CD8-positive, alpha-beta memory T cell (primary cell): ENCODE data around the gene UCP2. TPM values are rescaled to one million over a fixed set of nuclear protein-coding genes. Genes with fewer than 3 reads are reported as not detected.

Source experiments
- CTCF ChIA-PET: fragments of 350-600 bp; sonication (Branson Sonifier 250); formaldehyde crosslinking; loops from one replicate; lab custom pipeline; 2021; ENCODE audit warnings: antibody characterized with exemption; lab: Charles Lee
- POLR2A ChIA-PET: fragments of 350-600 bp; sonication (Branson Sonifier 250); formaldehyde crosslinking; loops from one replicate; lab custom pipeline; 2021; ENCODE audit warnings: antibody characterized with exemption; lab: Charles Lee
- DNase-seq, 5 donors: peaks; one replicate each; pipeline versions ENCODE4 v3.0.0 to v3.0.0-alpha.2; 2020 to 2022; ENCODE audit warnings: mixed read lengths in 1 of 5
- H3K27ac ChIP-seq: one replicate; pipeline ENCODE4 v1.7.0; 2013; ENCODE audit warnings: low read depth, mild to moderate bottlenecking, low read length, moderate library complexity
- H3K27me3 ChIP-seq: 2 replicates; pipeline ENCODE4 v1.7.0; 2013; ENCODE audit warnings: low read length, mild to moderate bottlenecking; ENCODE audit not compliant: insufficient read depth, poor library complexity, severe bottlenecking
- H3K36me3 ChIP-seq: 2 replicates; pipeline ENCODE4 v1.7.0; 2013; ENCODE audit warnings: mild to moderate bottlenecking, low read length, moderate library complexity; ENCODE audit not compliant: insufficient read depth
- H3K4me1 ChIP-seq: 2 replicates; pipeline ENCODE4 v1.7.0; 2013; ENCODE audit warnings: mild to moderate bottlenecking, low read length, moderate library complexity; ENCODE audit not compliant: insufficient read depth
- H3K4me3 ChIP-seq: 2 replicates; pipeline ENCODE4 v1.7.0; 2013; ENCODE audit warnings: mild to moderate bottlenecking, low read length
- H3K9me3 ChIP-seq: 2 replicates; pipeline ENCODE4 v1.7.0; 2013; ENCODE audit warnings: mild to moderate bottlenecking, low read length
- H3K27ac Mint-ChIP-seq, 8 donors: one replicate each; pipeline ENCODE4 v1.8.0; 2020 to 2021; ENCODE audit warnings: mixed read lengths in 8 of 8, mild to moderate bottlenecking in 6 of 8, inconsistent platforms in 3 of 8, moderate library complexity in 3 of 8
- H3K27me3 Mint-ChIP-seq, 2 donors: one replicate each; pipeline ENCODE4 v1.8.0; 2020 to 2021; ENCODE audit warnings: mixed read lengths in 2 of 2, mild to moderate bottlenecking in 1 of 2, moderate library complexity in 1 of 2
- H3K36me3 Mint-ChIP-seq, 3 donors: one replicate each; pipeline ENCODE4 v1.8.0; 2020 to 2021; ENCODE audit warnings: mixed read lengths in 3 of 3, inconsistent platforms in 1 of 3, mild to moderate bottlenecking in 1 of 3
- H3K4me1 Mint-ChIP-seq, 3 donors: one replicate each; pipeline ENCODE4 v1.8.0; 2020 to 2021; ENCODE audit warnings: mixed read lengths in 3 of 3, inconsistent platforms in 1 of 3, mild to moderate bottlenecking in 1 of 3
- H3K4me3 Mint-ChIP-seq, 7 donors: one replicate each; pipeline ENCODE4 v1.8.0; 2020 to 2021; ENCODE audit warnings: mixed read lengths in 7 of 7, mild to moderate bottlenecking in 6 of 7, moderate library complexity in 4 of 7, inconsistent platforms in 2 of 7
- H3K9me3 Mint-ChIP-seq, 5 donors: one replicate each; pipeline ENCODE4 v1.8.0; 2020 to 2022; ENCODE audit warnings: mixed read lengths in 5 of 5, mild to moderate bottlenecking in 3 of 5, moderate library complexity in 2 of 5, inconsistent platforms in 1 of 5
- polyA plus RNA-seq: library from polyadenylated mRNA; unstranded; fragments of 300-500 nt; fragmentation: Illumina TruSeq; gene quantifications from one replicate; pipeline ENCODE4 v1.2.3, GENCODE V29; 2021
- total RNA-seq, 2 experiments: library from RNA; stranded (reverse); gene quantifications; one replicate each; pipeline ENCODE4 v1.2.3, GENCODE V29; 2021

UCP2 gene
- total and polyA plus RNA-seq, 3 experiments from 2014 or later: 279 to 962 (median 295) TPM

DNA sequence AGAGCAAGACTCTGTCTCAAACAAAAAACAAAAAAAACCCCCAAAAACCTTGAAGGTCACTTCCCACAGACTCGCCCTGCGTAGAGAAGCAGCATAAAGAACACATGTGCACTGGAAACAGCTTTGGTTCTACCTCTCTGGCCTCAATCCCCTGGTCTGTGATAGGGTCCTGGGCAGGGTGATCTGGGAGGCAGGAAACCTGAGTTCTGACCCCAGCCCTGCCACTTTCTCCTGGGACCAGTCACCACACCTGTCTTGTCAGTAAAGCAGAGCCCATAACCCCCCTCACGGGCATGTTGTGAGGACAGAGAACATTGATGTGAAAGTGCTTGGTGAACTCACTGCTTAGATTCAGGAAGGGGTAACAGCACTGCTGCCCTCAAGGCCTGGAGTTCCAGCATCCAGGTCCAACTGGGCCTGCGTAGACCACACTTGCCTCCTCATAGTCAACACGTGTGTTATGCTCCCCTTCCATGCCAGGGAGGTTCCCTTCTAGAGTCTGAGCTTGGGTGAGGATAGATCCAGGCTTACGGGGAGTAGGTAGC, 11.4 kb downstream of the UCP2 start:
- H3K9me3 Mint-ChIP-seq: no peaks in the 10 kb centered on the region
- peaks cover 19% of the 10 kb centered on the region for H3K36me3 ChIP-seq
- no peak overlapping the region for H3K4me3 ChIP-seq
- no peaks in the 10 kb centered on the region for H3K9me3 ChIP-seq
- H3K4me3 Mint-ChIP-seq: peak overlapping the region in 5 of 7 donors; percentile 5 to 48 (median 38)
- H3K27me3 ChIP-seq: no peaks in the 10 kb centered on the region
- H3K27ac Mint-ChIP-seq: peak overlapping the region; percentile 76 to 98 (median 94)
- H3K27me3 Mint-ChIP-seq: no peaks in the 10 kb centered on the region
- DNase-seq: peak in 1 of 5 donors; percentile 33
- CTCF ChIA-PET: interaction anchor here (1.1 to 4.3 kb wide), 4 partner anchors 10 to 200 kb away, joined by 3 to 40 read pairs (median 4); partner anchors contain the start of genes C2CD3, PPME1 and UCP2
- H3K4me1 Mint-ChIP-seq: peaks cover 79 to 91% (median 88%) of the 10 kb centered on the region in 3 donors
- H3K36me3 Mint-ChIP-seq: peaks cover 11 to 28% (median 15%) of the 10 kb centered on the region in 3 donors
- H3K4me1 ChIP-seq: peaks cover 89% of the 10 kb centered on the region
- POLR2A ChIA-PET: interaction anchor here (0.9 to 8.8 kb wide), 4 partner anchors 10 to 200 kb away, joined by 3 to 150 read pairs (median 12); partner anchors contain the start of genes C2CD3, PPME1 and UCP2
- H3K27ac ChIP-seq: no peak overlapping the region

DNA sequence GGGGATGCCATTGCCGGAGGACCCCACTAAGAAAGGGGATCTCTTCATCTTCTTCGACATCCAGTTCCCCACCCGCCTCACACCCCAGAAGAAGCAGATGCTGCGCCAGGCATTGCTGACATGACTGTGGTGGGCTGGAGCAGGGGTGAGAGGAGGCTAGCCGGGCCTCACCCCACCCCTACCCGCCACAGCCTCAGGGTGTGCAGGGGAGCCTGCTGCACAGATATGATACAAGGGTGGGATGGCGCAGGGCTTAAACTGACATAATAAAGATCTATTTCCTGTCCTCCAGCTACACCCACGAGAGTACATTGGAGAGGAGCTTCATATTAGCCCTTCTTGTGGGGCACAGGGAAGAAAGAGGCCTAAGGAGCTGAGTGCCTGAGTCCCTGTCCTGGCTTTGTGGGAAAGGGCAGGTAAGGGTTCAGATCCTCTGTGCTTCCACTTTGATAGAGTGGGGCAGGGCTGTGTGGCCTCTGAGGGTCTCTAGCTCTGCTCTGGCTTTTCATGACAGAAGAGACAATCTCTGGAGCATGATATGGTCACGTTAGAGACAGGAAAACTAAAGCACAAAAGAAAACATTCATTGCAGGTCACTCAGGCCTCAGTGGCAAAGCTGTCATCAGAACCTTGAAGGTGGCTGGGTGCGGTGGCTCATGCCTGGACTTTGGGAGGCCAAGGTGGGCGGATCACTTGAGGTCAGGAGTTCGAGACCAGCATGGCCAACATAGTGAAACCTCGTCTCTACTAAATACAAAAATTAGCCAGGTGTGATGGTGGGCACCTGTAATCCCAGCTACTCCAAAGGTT, 12.4 kb downstream of the UCP2 start:
- Mint-ChIP-seq H3K9me3 (no peaks in the 10 kb centered on the region), H3K36me3 (peaks cover 6 to 17% (median 11%) of the 10 kb centered on the region in 3 donors), H3K27ac (peak overlapping the region; percentile 76 to 98 (median 94)), H3K4me3 (peak overlapping the region in 6 of 7 donors; percentile 3 to 81 (median 58)), H3K4me1 (peaks cover 71 to 90% (median 81%) of the 10 kb centered on the region in 3 donors), H3K27me3 (no peaks in the 10 kb centered on the region)
- peaks cover 87% of the 10 kb centered on the region for H3K4me1 ChIP-seq
- CTCF ChIA-PET: interaction anchor here (1.1 to 4.3 kb wide), 5 partner anchors 11 to 201 kb away, joined by 3 to 40 read pairs (median 4); partner anchors contain the start of genes C2CD3, PPME1 and UCP2
- peak overlapping the region; percentile 26 for H3K27ac ChIP-seq
- H3K36me3 ChIP-seq: peaks cover 9% of the 10 kb centered on the region
- no peaks in the 10 kb centered on the region for H3K27me3 ChIP-seq
- peak in 4 of 5 donors; percentile 36 to 71 (median 58) for DNase-seq
- H3K9me3 ChIP-seq: no peaks in the 10 kb centered on the region
- H3K4me3 ChIP-seq: no peak overlapping the region
- POLR2A ChIA-PET: interaction anchor here (0.9 to 8.8 kb wide), 7 partner anchors 11 to 201 kb away, joined by 3 to 150 read pairs (median 4); partner anchors contain the start of genes C2CD3, PPME1 and UCP2

DNA sequence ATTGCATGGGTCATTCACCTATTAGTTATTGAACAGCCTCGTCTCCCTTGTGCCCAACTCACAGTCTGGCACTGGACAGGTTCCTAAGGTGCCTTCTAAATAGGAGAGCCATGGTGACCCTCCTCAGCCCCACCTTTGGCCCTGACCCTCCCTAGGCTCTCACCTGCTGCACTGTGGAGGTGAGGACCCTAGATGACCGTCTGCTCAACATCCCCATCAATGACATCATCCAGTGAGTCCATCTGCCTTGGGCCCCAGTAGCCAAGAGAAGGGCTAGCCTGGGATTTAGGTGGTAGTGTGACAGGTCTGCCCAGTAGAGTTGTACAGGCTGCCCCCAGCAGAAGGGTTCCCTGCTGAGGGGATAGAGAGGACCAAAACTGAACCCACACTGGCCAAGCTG, 13.6 kb downstream of the UCP2 start:
- CTCF ChIA-PET: interaction anchor here (1.1 to 4.3 kb wide), 3 partner anchors 12 to 64 kb away, joined by 3 to 40 read pairs (median 3); partner anchors contain the start of gene UCP2

DNA sequence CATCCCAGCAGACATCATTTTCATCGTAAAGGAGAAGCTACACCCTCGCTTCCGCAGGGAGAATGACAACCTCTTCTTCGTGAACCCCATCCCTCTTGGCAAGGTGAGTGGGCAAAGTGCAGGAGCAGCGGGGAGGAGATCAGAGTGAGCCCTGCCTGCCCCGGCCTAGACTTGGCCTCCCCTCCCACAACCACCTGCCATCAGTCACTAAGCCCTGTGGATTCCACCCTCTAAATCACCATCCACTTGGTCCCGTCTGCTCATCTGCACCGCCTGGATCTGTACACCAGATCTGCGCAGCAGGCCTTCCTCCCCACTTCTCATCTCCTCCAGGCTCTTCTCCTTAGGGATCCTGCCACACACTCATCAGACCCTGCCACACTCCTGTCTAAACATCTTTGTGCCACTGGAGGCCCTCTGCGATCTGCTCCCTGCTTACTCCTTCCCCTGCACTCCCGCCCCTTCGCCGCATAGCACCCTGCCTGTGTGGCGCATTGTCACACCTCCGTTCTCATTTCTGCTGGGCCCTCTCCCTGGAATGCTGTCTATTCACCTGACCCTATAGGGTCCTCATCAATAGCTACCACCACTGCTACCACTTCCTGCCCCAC, 14.2 kb downstream of the UCP2 start:
- Mint-ChIP-seq H3K27me3 (no peaks in the 10 kb centered on the region), H3K27ac (peak overlapping the region; percentile 76 to 97 (median 88)), H3K36me3 (peaks cover 0 to 1% (median 0%) of the 10 kb centered on the region in 3 donors), H3K9me3 (no peaks in the 10 kb centered on the region), H3K4me3 (peak overlapping the region in 6 of 7 donors; percentile 9 to 66 (median 50)), H3K4me1 (peaks cover 61 to 84% (median 76%) of the 10 kb centered on the region in 3 donors)
- Histone ChIP-seq H3K4me1 (peaks cover 84% of the 10 kb centered on the region), H3K27ac (no peak overlapping the region), H3K9me3 (no peaks in the 10 kb centered on the region), H3K36me3 (no peaks in the 10 kb centered on the region), H3K27me3 (no peaks in the 10 kb centered on the region), H3K4me3 (no peak overlapping the region)
- ChIA-PET CTCF (interaction anchor here (0.7 to 4.9 kb wide), 3 partner anchors 9 to 37 kb away, joined by 3 to 48 read pairs (median 40); partner anchors contain the start of gene UCP2), POLR2A (interaction anchor here (0.5 to 8.8 kb wide), 4 partner anchors 13 to 47 kb away, joined by 3 to 150 read pairs (median 6); partner anchors contain the start of gene UCP2)
- no peak for DNase-seq

More for the DNA sequence above, 13.6 kb downstream of the UCP2 start:
- Histone ChIP-seq H3K9me3 (no peaks in the 10 kb centered on the region), H3K27me3 (no peaks in the 10 kb centered on the region), H3K4me3 (no peak overlapping the region), H3K27ac (no peak overlapping the region), H3K36me3 (no peaks in the 10 kb centered on the region), H3K4me1 (peaks cover 87% of the 10 kb centered on the region)
- peaks cover 2 to 6% (median 2%) of the 10 kb centered on the region in 3 donors for H3K36me3 Mint-ChIP-seq
- H3K27ac Mint-ChIP-seq: peak overlapping the region; percentile 76 to 98 (median 94)
- H3K27me3 Mint-ChIP-seq: no peaks in the 10 kb centered on the region
- no peaks in the 10 kb centered on the region for H3K9me3 Mint-ChIP-seq
- H3K4me1 Mint-ChIP-seq: peaks cover 64 to 87% (median 78%) of the 10 kb centered on the region in 3 donors
- H3K4me3 Mint-ChIP-seq: peak overlapping the region in 5 of 7 donors; percentile 22 to 66 (median 55)
- DNase-seq: no peak
- POLR2A ChIA-PET: interaction anchor here (0.5 to 8.8 kb wide), 6 partner anchors 12 to 202 kb away, joined by 3 to 150 read pairs (median 4); partner anchors contain the start of genes C2CD3, PPME1 and UCP2

DNA sequence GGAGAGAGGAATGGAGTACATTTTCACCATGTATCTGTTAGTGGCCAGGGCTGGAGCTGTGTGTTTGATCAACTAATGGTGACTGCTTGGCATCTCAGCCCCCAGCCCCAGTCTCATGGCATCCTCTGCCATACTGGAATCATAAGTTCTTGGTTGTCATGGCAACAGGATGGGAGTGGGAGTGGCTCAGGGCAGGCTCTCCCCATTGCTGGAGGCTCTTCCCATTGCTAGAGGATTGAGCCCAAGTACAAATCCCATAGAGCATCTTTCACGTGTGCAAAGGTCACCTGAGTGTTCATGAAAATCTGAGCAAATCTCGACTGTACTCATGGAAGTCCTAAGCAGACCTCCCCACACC, 16.9 kb downstream of the UCP2 start:
- POLR2A ChIA-PET: no interaction called here
- peak overlapping the region in 6 of 8 donors; percentile 36 to 69 (median 52) for H3K27ac Mint-ChIP-seq
- peaks cover 58% of the 10 kb centered on the region for H3K4me1 ChIP-seq
- CTCF ChIA-PET: interaction anchor here (1.3 to 4.9 kb wide), 2 partner anchors 12 to 39 kb away, joined by 4 to 48 read pairs; no protein-coding TSS in a partner anchor
- DNase-seq: no peak
- H3K36me3 Mint-ChIP-seq: no peaks in the 10 kb centered on the region
- H3K27ac ChIP-seq: no peak overlapping the region
- no peaks in the 10 kb centered on the region for H3K27me3 ChIP-seq
- no peaks in the 10 kb centered on the region for H3K36me3 ChIP-seq
- no peaks in the 10 kb centered on the region for H3K9me3 Mint-ChIP-seq
- H3K9me3 ChIP-seq: no peaks in the 10 kb centered on the region
- H3K4me3 Mint-ChIP-seq: no peak overlapping the region
- H3K4me1 Mint-ChIP-seq: peaks cover 38 to 57% (median 49%) of the 10 kb centered on the region in 3 donors
- H3K4me3 ChIP-seq: no peak overlapping the region
- H3K27me3 Mint-ChIP-seq: no peaks in the 10 kb centered on the region

DNA sequence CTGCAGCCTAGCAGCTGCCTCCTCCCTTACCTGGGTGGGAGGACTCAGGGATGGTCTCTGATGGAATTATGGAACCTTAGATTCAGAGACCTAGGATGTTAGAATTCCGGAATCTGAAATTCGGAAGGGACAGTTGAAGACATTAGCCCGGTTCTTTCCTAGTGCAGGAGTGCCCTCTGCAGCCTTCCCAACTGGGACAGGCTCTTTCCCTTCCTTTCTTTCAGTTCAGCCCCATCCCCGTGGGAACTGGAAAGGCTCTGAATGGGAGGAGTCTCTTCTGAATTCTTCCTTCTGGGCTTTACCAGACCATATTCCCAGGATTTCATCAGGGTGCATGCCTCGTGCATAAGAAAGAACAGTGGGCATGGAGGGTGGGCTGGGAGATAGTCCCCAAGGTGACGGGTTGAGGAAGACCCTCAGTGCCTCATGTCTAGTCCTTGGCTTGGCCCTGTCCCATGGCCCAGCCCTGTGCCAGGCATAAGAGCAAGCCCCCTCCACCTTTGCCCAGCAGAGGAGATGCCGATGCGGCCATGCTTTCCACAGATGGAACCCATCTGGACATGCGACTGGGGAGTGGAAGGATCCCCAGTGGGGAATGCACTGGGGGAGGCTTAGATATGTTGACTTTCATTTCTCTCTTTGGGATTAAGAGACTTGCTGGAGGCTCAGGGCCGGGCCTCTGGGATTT, 17.4 kb downstream of the UCP2 start:
- Mint-ChIP-seq H3K27ac (peak overlapping the region in 2 of 8 donors; percentile 27 to 69), H3K27me3 (no peaks in the 10 kb centered on the region), H3K4me1 (peaks cover 33 to 52% (median 43%) of the 10 kb centered on the region in 3 donors), H3K36me3 (no peaks in the 10 kb centered on the region), H3K9me3 (no peaks in the 10 kb centered on the region), H3K4me3 (no peak overlapping the region)
- H3K9me3 ChIP-seq: no peaks in the 10 kb centered on the region
- DNase-seq: no peak
- no peaks in the 10 kb centered on the region for H3K27me3 ChIP-seq
- no peaks in the 10 kb centered on the region for H3K36me3 ChIP-seq
- no peak overlapping the region for H3K4me3 ChIP-seq
- CTCF ChIA-PET: interaction anchor here (0.7 to 4.9 kb wide), 17 partner anchors 10 to 141 kb away, joined by 3 to 48 read pairs (median 5); partner anchors contain the start of genes UCP2 and UCP3
- peaks cover 52% of the 10 kb centered on the region for H3K4me1 ChIP-seq
- POLR2A ChIA-PET: no interaction called here
- H3K27ac ChIP-seq: no peak overlapping the region
